ENCODE measurements around the gene MAML2.

DNA sequence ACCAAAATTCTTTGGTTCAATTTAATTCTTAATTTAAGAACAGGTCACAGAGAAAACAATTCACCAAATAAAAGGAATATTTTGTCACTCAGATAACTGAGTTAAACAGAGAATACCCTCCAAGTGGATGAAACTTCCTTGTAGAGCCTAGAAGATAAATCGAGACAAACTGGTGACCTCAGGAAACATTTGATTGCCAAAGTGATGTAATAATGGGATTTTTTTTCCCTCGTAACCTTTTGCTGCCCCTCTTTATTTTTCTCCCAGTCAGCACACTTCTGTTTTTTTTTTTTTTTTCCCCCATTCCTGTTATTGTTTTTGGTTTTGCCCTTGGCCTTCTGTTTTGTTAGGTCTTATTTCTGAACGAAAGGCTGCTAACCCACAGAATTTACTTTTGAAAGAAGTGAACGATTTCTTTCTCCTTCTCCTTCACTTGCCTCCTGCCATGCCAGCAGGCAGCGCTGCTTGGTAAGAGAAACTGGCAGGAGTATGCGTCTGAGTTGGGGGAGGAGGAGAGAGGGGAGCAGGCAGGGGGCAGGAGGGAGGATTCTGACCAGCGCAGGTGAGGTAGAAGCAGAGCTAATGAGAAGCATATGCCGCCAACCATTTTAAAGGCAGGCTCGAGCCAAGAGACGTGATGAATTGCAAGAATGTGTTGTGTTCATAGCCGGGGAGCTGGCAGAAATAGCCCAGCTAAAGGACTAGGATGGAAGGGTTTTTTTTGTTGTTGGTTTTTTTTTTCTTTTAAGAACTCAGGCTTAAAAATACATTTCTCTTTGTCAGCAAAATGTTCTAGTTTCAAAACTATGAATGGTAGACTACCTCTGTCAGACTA is 297.2 kb downstream of the MAML2 start:
- TF ChIP-seq, protein P1, sequence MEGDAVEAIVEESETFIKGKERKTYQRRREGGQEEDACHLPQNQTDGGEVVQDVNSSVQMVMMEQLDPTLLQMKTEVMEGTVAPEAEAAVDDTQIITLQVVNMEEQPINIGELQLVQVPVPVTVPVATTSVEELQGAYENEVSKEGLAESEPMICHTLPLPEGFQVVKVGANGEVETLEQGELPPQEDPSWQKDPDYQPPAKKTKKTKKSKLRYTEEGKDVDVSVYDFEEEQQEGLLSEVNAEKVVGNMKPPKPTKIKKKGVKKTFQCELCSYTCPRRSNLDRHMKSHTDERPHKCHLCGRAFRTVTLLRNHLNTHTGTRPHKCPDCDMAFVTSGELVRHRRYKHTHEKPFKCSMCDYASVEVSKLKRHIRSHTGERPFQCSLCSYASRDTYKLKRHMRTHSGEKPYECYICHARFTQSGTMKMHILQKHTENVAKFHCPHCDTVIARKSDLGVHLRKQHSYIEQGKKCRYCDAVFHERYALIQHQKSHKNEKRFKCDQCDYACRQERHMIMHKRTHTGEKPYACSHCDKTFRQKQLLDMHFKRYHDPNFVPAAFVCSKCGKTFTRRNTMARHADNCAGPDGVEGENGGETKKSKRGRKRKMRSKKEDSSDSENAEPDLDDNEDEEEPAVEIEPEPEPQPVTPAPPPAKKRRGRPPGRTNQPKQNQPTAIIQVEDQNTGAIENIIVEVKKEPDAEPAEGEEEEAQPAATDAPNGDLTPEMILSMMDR (conservative IDR thresholded peaks at IDR 0.05) = no peak
- no peak for TF ChIP-seq EZH2 (IDR thresholded peaks at IDR 0.05; ENCODE audit: low read depth)

Measured in PC-9 (cell line).